ENCODE results near the gene ATP1B1. TPM values are rescaled to one million over a fixed set of nuclear protein-coding genes. Genes with fewer than 3 reads are reported as not detected.

The ATP1B1 gene
- total and polyA plus RNA-seq, 2 of the 13 experiments (the other 11 are each of a cell fraction or from before 2014, with no cell fraction given): 134 to 135 TPM

- TF ChIP-seq ZSCAN31 (CRISPR knock-in tag; IDR thresholded peaks at IDR 0.05; ENCODE audit: low read depth) (no peak), ZNF670 (CRISPR knock-in tag; IDR thresholded peaks at IDR 0.05; ENCODE audit: borderline replicate concordance) (no peak), AKNA (CRISPR knock-in tag; IDR thresholded peaks at IDR 0.05; ENCODE audit: borderline replicate concordance) (no peak), CSRNP2 (CRISPR knock-in tag; conservative IDR thresholded peaks at IDR 0.05; ENCODE audit: low read depth) (no peak), ELF4 (CRISPR knock-in tag; IDR thresholded peaks at IDR 0.05; ENCODE audit: borderline replicate concordance) (no peak), RAD21 (CRISPR knock-in tag; IDR thresholded peaks at IDR 0.05) (no peak), CREM (IDR thresholded peaks at IDR 0.05) (peak; percentile 42; the same call in 1 of the 2 replicates), CREM (CRISPR knock-in tag; IDR thresholded peaks at IDR 0.05) (no peak), MXI1 (IDR thresholded peaks at IDR 0.05; ENCODE audit: borderline replicate concordance, low read depth, low read length) (peak; percentile 71; the same call in 1 of the 3 replicates), SRSF1 (optimal IDR thresholded peaks at IDR 0.05; ENCODE audit: low read depth, low read length) (no peak), ZNF446 (CRISPR knock-in tag; IDR thresholded peaks at IDR 0.05) (no peak), ZMAT3 (CRISPR knock-in tag; conservative IDR thresholded peaks at IDR 0.05) (no peak; the same call in 1 of the 2 replicates), ARNT2 (CRISPR knock-in tag; IDR thresholded peaks at IDR 0.05; ENCODE audit: low read depth) (peak; percentile 34; the same call in 1 of the 2 replicates), ZNF414 (CRISPR knock-in tag; IDR thresholded peaks at IDR 0.05) (peak; percentile 88; the same call in 1 of the 2 replicates), SNRNP70 (IDR thresholded peaks at IDR 0.05; ENCODE audit: low read depth, low read length) (no peak), ZNF17 (CRISPR knock-in tag; IDR thresholded peaks at IDR 0.05) (no peak), KDM5A (IDR thresholded peaks at IDR 0.05; ENCODE audit: borderline replicate concordance, low read length) (no peak), HNRNPUL1 (IDR thresholded peaks at IDR 0.05; ENCODE audit: low read depth, low read length) (no peak)
Observed at GRCh38 chr1:169115891-169116585, 9.5 kb downstream of the ATP1B1 start (continued).
